Omental fat pad (tissue), 4 donors: ENCODE measurements around the gene POLR2H. TPM values are rescaled to one million over a fixed set of nuclear protein-coding genes. Genes with fewer than 3 reads are reported as not detected.
"Not testable (repeated sequence)": the region's sequence is repeated elsewhere in the genome, so short reads cannot be mapped to it uniquely, and the experiment has no call there.

Experiments
- ATAC-seq: fragments of 150-250 bp; one replicate; pipeline ENCODE4 v1.9.1; 2016; ENCODE audit warnings: mild to moderate bottlenecking, moderate library complexity; ENCODE audit not compliant: low FRiP score
- DNase-seq: peaks from one replicate; pipeline ENCODE4 v3.0.0-alpha.2; 2019; ENCODE audit warnings: low spot score
- CTCF ChIP-seq, 3 donors: fragments of 450-650 bp; IDR thresholded peaks; one replicate each; pipeline ENCODE4 v1.5.1; 2016 to 2017; ENCODE audit warnings: antibody characterized with exemption in 3 of 3, mild to moderate bottlenecking in 3 of 3, moderate library complexity in 2 of 3
- total RNA-seq, 4 donors: library from RNA; depleted of rRNA; stranded (reverse); fragments of >200 nt; gene quantifications; one replicate each; pipeline ENCODE4 v1.1.0, GENCODE V29; 2016

POLR2H gene
- total RNA-seq, 4 donors from 2014 or later, result 63.9 to 110 (median 89.3) TPM

GRCh38 chr3:184335661-184336546, 25.6 kb upstream of the POLR2H start:
- TF ChIP-seq CTCF (IDR thresholded peaks at IDR 0.05), result no peak
- peak; percentile 78 for DNase-seq
- peak; percentile 54 for ATAC-seq

- TF ChIP-seq CTCF (IDR thresholded peaks at IDR 0.05), result no peak
- ATAC-seq (peak; percentile 1), DNase-seq (no peak)
Measured at GRCh38 chr3:184336547-184337398, 24.7 kb upstream of the POLR2H start.

GRCh38 chr3:184337399-184337714, 24.2 kb upstream of the POLR2H start, which contains the start of gene FAM131A:
Gene FAM131A (plus strand): TSS chr3:184337600. CDS start chr3:184337631, 31 bp downstream.
- no peak for DNase-seq
- TF ChIP-seq CTCF (IDR thresholded peaks at IDR 0.05), result no peak
- no peak for ATAC-seq

- no peak for TF ChIP-seq CTCF (IDR thresholded peaks at IDR 0.05)
- DNase-seq (no peak), ATAC-seq (no peak)
Measured at GRCh38 chr3:184337981-184338380, 23.5 kb upstream of the POLR2H start.

- no peak for TF ChIP-seq CTCF (IDR thresholded peaks at IDR 0.05)
- DNase-seq, result peak; percentile 67
- peak; percentile 47 for ATAC-seq
Measured at GRCh38 chr3:184338511-184338945, 23.0 kb upstream of the POLR2H start.

GRCh38 chr3:184339001-184339400, 22.5 kb upstream of the POLR2H start:
- ATAC-seq, result no peak
- no peak for TF ChIP-seq CTCF (IDR thresholded peaks at IDR 0.05)
- no peak for DNase-seq

- not testable (repeated sequence) for ATAC-seq, DNase-seq
Measured at GRCh38 chr3:184339451-184340135, 21.9 kb upstream of the POLR2H start.
